Measurements from ENCODE around the gene CARS2.

DNA sequence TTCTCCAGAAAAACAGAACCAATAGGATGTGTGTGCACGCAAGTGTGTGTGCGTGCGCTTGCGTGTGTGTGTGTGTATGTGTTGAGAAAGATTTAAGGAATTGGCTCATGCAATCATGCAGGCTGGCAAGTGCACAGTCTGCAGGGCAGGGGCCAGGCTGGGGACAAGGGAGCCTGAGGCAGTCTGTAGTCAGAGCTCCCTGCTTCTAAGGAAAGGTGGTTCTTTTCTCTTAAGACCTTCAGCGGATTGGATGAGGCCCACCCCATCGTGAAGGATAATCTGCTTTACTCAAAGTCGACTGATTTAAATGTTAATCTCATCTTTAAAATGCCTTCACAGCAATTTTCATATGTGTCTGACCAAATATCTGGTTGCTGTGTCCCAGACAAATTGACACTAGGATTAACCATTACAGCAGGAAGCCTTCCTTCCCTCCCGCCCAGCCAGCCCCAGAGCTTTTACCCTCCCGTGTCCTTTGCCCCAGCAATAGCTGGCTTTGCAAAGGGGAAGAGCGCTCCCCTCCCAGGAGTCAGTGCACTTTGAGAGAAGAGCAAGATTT lies 105.6 kb downstream of the CARS2 start:
- TF ChIP-seq, protein P1, sequence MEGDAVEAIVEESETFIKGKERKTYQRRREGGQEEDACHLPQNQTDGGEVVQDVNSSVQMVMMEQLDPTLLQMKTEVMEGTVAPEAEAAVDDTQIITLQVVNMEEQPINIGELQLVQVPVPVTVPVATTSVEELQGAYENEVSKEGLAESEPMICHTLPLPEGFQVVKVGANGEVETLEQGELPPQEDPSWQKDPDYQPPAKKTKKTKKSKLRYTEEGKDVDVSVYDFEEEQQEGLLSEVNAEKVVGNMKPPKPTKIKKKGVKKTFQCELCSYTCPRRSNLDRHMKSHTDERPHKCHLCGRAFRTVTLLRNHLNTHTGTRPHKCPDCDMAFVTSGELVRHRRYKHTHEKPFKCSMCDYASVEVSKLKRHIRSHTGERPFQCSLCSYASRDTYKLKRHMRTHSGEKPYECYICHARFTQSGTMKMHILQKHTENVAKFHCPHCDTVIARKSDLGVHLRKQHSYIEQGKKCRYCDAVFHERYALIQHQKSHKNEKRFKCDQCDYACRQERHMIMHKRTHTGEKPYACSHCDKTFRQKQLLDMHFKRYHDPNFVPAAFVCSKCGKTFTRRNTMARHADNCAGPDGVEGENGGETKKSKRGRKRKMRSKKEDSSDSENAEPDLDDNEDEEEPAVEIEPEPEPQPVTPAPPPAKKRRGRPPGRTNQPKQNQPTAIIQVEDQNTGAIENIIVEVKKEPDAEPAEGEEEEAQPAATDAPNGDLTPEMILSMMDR (IDR thresholded peaks at IDR 0.05), result no peak
- TF ChIP-seq, protein P2, sequence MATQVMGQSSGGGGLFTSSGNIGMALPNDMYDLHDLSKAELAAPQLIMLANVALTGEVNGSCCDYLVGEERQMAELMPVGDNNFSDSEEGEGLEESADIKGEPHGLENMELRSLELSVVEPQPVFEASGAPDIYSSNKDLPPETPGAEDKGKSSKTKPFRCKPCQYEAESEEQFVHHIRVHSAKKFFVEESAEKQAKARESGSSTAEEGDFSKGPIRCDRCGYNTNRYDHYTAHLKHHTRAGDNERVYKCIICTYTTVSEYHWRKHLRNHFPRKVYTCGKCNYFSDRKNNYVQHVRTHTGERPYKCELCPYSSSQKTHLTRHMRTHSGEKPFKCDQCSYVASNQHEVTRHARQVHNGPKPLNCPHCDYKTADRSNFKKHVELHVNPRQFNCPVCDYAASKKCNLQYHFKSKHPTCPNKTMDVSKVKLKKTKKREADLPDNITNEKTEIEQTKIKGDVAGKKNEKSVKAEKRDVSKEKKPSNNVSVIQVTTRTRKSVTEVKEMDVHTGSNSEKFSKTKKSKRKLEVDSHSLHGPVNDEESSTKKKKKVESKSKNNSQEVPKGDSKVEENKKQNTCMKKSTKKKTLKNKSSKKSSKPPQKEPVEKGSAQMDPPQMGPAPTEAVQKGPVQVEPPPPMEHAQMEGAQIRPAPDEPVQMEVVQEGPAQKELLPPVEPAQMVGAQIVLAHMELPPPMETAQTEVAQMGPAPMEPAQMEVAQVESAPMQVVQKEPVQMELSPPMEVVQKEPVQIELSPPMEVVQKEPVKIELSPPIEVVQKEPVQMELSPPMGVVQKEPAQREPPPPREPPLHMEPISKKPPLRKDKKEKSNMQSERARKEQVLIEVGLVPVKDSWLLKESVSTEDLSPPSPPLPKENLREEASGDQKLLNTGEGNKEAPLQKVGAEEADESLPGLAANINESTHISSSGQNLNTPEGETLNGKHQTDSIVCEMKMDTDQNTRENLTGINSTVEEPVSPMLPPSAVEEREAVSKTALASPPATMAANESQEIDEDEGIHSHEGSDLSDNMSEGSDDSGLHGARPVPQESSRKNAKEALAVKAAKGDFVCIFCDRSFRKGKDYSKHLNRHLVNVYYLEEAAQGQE (IDR thresholded peaks at IDR 0.05; ENCODE audit: insufficient read depth in 1 of 2, low read depth in 2 of 2, low read length in 1 of 2), result no peak
- no peak for TF ChIP-seq POLR2AphosphoS5 (IDR thresholded peaks at IDR 0.05; ENCODE audit: low read depth, low read length)
